AG04450 (cell line): ENCODE data around the gene ATG10. TPM values are rescaled to one million over a fixed set of nuclear protein-coding genes. Genes with fewer than 3 reads are reported as not detected.

Experiments used
- CTCF ChIA-PET: fragments of 300-600, 350-600 bp; formaldehyde crosslinking; extraction: SDS; loops from one replicate; lab custom pipeline; 2022; ENCODE audit warnings: antibody characterized with exemption, inconsistent platforms; lab: Charles Lee
- POLR2A ChIA-PET: fragments of 350-600 bp; formaldehyde crosslinking; extraction: SDS; loops from one replicate; lab custom pipeline; 2021; ENCODE audit warnings: antibody characterized with exemption, inconsistent platforms; lab: Yijun Ruan, JAX
- DNase-seq: peaks from one replicate; pipeline ENCODE4 v3.0.0-alpha.2; 2011; ENCODE audit warnings: low read depth, low spot score
- H3K27ac ChIP-seq: one replicate; pipeline ENCODE4 v1.5.1; 2012; ENCODE audit warnings: low read depth, low read length, control low read depth
- H3K27me3 ChIP-seq: one replicate; pipeline ENCODE4 v1.6.0; 2012; ENCODE audit warnings: low read length; ENCODE audit not compliant: control insufficient read depth, insufficient read depth
- H3K4me3 ChIP-seq: 2 replicates; pipeline ENCODE4 v1.5.1; 2011; ENCODE audit warnings: mild to moderate bottlenecking, low read depth, low read length, control low read depth
- H3K9me3 ChIP-seq: 2 replicates; pipeline ENCODE4 v1.5.1; 2012; ENCODE audit warnings: low read length; ENCODE audit not compliant: control insufficient read depth, insufficient read depth
- CTCF ChIP-seq: IDR thresholded peaks from 2 replicates; pipeline ENCODE4 v1.5.1; 2011; ENCODE audit warnings: low read depth, low read length, control low read depth, inconsistent platforms
- polyA plus RNA-seq: library from polyadenylated mRNA; depleted of rRNA; stranded (reverse); fragments of >200 nt; gene quantifications from 2 replicates; pipeline ENCODE4 v1.2.3, GENCODE V29; 2011

Gene ATG10
- polyA plus RNA-seq, 1 experiment: 4.1 TPM

GRCh38 chr5:82162573-82162972 lies 190.8 kb downstream of the ATG10 start:
- H3K4me3 ChIP-seq: no peak overlapping the region
- TF ChIP-seq CTCF: no peak
- CTCF ChIA-PET: no interaction called here
- no peak for DNase-seq
- no peaks in the 10 kb centered on the region for H3K27me3 ChIP-seq
- no peak overlapping the region for H3K27ac ChIP-seq
- H3K9me3 ChIP-seq: no peaks in the 10 kb centered on the region
- POLR2A ChIA-PET: no interaction called here

- ChIA-PET POLR2A (interaction anchor here (1.4 kb wide), 1 partner anchor 312 kb away, joined by 17 read pairs; no protein-coding TSS in a partner anchor), CTCF (interaction anchor here (0.6 to 2.6 kb wide), 11 partner anchors 12 to 864 kb away, joined by 3 to 27 read pairs (median 7); no protein-coding TSS in a partner anchor)
- Histone ChIP-seq H3K27me3 (no peaks in the 10 kb centered on the region), H3K9me3 (no peaks in the 10 kb centered on the region), H3K4me3 (no peak overlapping the region), H3K27ac (no peak overlapping the region)
- TF ChIP-seq CTCF: no peak
- no peak for DNase-seq
Observed at GRCh38 chr5:82163452-82164175, 191.8 kb downstream of the ATG10 start.

- Histone ChIP-seq H3K4me3 (no peak overlapping the region; the same call in 1 of the 2 replicates), H3K27me3 (no peaks in the 10 kb centered on the region), H3K27ac (peak overlapping the region; percentile 53), H3K9me3 (no peaks in the 10 kb centered on the region)
- CTCF ChIA-PET: interaction anchor here (0.6 to 2.6 kb wide), 24 partner anchors 11 to 865 kb away, joined by 3 to 27 read pairs (median 4); partner anchors contain the start of genes SSBP2 and ZCCHC9
- TF ChIP-seq CTCF: no peak
- DNase-seq: peak; percentile 85
- POLR2A ChIA-PET: interaction anchor here (0.6 to 2.0 kb wide), 7 partner anchors 56 to 1023 kb away, joined by 3 to 17 read pairs (median 4); partner anchors contain the start of gene SSBP2
Observed at GRCh38 chr5:82164176-82164976, 192.6 kb downstream of the ATG10 start.

- Histone ChIP-seq H3K4me3 (no peak overlapping the region), H3K9me3 (no peaks in the 10 kb centered on the region), H3K27ac (peak overlapping the region; percentile 43), H3K27me3 (no peaks in the 10 kb centered on the region)
- DNase-seq: no peak
- CTCF ChIA-PET: interaction anchor here (0.6 to 2.6 kb wide), 47 partner anchors 7 to 866 kb away, joined by 3 to 27 read pairs (median 3); partner anchors contain the start of genes SSBP2 and ZCCHC9
- TF ChIP-seq CTCF: no peak
- POLR2A ChIA-PET: interaction anchor here (0.6 to 2.0 kb wide), 10 partner anchors 55 to 1023 kb away, joined by 3 to 18 read pairs (median 4); partner anchors contain the start of gene SSBP2
Observed at GRCh38 chr5:82164977-82165713, 193.3 kb downstream of the ATG10 start.
